C4-2B (cell line): ENCODE data around the gene BTNL3.

ENCODE experiments used
- CTCF ChIP-seq: fragments of 450-650 bp; conservative IDR thresholded peaks from 2 replicates; pipeline ENCODE4 v1.5.1; 2017; ENCODE audit warnings: mild to moderate bottlenecking
- ZFX ChIP-seq: fragments of 450-650 bp; IDR thresholded peaks from 2 replicates; pipeline ENCODE4 v1.6.1; 2017

- TF ChIP-seq CTCF (no peak), ZFX (no peak)
Observed at GRCh38 chr5:180970875-180971274, 17.8 kb upstream of the BTNL3 start.
